Measurements from ENCODE around the gene HTRA1.

HTRA1 gene

GRCh38 chr10:122509323-122509722 is 48.0 kb downstream of the HTRA1 start:
- TF ChIP-seq, protein P1, sequence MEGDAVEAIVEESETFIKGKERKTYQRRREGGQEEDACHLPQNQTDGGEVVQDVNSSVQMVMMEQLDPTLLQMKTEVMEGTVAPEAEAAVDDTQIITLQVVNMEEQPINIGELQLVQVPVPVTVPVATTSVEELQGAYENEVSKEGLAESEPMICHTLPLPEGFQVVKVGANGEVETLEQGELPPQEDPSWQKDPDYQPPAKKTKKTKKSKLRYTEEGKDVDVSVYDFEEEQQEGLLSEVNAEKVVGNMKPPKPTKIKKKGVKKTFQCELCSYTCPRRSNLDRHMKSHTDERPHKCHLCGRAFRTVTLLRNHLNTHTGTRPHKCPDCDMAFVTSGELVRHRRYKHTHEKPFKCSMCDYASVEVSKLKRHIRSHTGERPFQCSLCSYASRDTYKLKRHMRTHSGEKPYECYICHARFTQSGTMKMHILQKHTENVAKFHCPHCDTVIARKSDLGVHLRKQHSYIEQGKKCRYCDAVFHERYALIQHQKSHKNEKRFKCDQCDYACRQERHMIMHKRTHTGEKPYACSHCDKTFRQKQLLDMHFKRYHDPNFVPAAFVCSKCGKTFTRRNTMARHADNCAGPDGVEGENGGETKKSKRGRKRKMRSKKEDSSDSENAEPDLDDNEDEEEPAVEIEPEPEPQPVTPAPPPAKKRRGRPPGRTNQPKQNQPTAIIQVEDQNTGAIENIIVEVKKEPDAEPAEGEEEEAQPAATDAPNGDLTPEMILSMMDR (IDR thresholded peaks at IDR 0.05; ENCODE audit: low read depth, low read length) = no peak
- no peak overlapping the region for H3K4me3 ChIP-seq (ENCODE audit: low read depth, low read length)

DNA sequence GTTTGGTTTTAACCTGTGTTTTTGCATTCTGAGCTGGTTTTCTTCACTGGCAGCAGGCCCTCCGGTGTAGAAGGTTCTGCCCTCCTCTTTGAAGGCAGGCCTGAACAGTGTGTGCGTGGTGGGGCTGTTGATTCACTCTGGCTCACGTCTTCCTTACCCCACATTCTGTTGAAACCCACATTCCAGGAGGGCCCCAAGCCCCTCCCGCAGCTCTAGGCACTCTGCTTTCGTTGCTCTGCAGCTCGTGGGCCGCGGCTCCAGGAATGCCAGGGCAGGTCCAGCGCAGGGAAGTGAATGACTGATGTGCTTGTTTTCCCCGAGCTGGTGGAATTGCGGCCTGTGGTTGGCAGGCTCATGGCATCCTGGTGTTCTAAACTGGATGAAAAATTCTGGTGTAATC is 49.0 kb downstream of the HTRA1 start:
- H3K4me3 ChIP-seq (ENCODE audit: low read depth, low read length) = no peak overlapping the region
- TF ChIP-seq, protein P1 (IDR thresholded peaks at IDR 0.05; ENCODE audit: low read depth, low read length) = no peak

- TF ChIP-seq, protein P1 (IDR thresholded peaks at IDR 0.05; ENCODE audit: low read depth, low read length) = no peak
- H3K4me3 ChIP-seq (ENCODE audit: low read depth, low read length) = no peak overlapping the region
These were observed 49.4 kb downstream of the HTRA1 start for GRCh38 chr10:122510736-122511135.

DNA sequence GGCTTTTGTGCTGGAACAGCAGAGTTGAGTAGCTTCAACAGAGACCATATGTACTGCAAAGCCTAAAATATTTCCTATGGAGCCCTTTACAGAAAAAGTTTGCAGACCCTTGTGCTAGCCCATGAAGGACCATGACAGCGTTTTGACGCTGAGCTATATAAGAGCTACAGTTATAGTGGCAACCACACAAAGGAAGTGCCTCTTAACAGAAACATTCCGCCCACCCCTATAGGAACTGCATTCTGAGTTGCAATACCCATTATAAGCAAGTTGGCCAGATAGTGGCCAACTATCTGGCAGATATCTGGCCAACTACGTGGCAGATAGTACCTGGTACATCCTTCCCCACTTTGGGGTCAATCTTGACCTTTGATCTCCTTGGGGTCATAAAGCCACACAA is 51.7 kb downstream of the HTRA1 start:
- TF ChIP-seq, protein P1 (IDR thresholded peaks at IDR 0.05; ENCODE audit: low read depth, low read length) = no peak
- H3K4me3 ChIP-seq (ENCODE audit: low read depth, low read length) = no peak overlapping the region

DNA sequence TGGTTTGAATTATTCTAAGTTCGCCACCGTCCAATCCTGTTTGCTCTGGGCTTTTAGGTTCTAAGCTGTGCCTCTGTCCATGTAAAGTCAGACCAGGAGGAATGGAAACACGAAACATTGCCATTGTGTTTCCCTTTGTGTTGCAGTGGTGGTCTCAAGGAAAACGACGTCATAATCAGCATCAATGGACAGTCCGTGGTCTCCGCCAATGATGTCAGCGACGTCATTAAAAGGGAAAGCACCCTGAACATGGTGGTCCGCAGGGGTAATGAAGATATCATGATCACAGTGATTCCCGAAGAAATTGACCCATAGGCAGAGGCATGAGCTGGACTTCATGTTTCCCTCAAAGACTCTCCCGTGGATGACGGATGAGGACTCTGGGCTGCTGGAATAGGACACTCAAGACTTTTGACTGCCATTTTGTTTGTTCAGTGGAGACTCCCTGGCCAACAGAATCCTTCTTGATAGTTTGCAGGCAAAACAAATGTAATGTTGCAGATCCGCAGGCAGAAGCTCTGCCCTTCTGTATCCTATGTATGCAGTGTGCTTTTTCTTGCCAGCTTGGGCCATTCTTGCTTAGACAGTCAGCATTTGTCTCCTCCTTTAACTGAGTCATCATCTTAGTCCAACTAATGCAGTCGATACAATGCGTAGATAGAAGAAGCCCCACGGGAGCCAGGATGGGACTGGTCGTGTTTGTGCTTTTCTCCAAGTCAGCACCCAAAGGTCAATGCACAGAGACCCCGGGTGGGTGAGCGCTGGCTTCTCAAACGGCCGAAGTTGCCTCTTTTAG is 52.9 kb downstream of the HTRA1 start:
- TF ChIP-seq, protein P1 (IDR thresholded peaks at IDR 0.05; ENCODE audit: low read depth, low read length) = no peak

GRCh38 chr10:122515022-122515424 is 53.7 kb downstream of the HTRA1 start:
- TF ChIP-seq, protein P1 (IDR thresholded peaks at IDR 0.05; ENCODE audit: low read depth, low read length) = no peak
- H3K4me3 ChIP-seq (ENCODE audit: low read depth, low read length) = no peak overlapping the region

More for the DNA sequence above, 52.9 kb downstream of the HTRA1 start:
- H3K4me3 ChIP-seq (ENCODE audit: low read depth, low read length) = no peak overlapping the region

GRCh38 chr10:122515588-122516231 is 54.4 kb downstream of the HTRA1 start:
- H3K4me3 ChIP-seq (ENCODE audit: low read depth, low read length) = no peak overlapping the region
- TF ChIP-seq, protein P1 (IDR thresholded peaks at IDR 0.05; ENCODE audit: low read depth, low read length) = no peak
